IPS-18a (cell line): ENCODE measurements around the gene TRIM52.
"Not testable (repeated sequence)": the region's sequence is repeated elsewhere in the genome, so short reads cannot be mapped to it uniquely, and the experiment has no call there.

Experiments
- H3K27ac ChIP-seq: one replicate; pipeline ENCODE4 v1.5.1; 2013; ENCODE audit warnings: low read length
- H3K27me3 ChIP-seq: one replicate; pipeline ENCODE4 v1.6.1; 2013; ENCODE audit warnings: mild to moderate bottlenecking, low read length; ENCODE audit not compliant: control insufficient read depth, insufficient read depth
- H3K36me3 ChIP-seq: one replicate; pipeline ENCODE4 v1.6.1; 2013; ENCODE audit warnings: low read depth, low read length; ENCODE audit not compliant: control insufficient read depth
- H3K4me1 ChIP-seq: one replicate; pipeline ENCODE4 v1.6.1; 2013; ENCODE audit warnings: low read depth, low read length; ENCODE audit not compliant: control insufficient read depth
- H3K4me3 ChIP-seq: one replicate; pipeline ENCODE4 v1.5.1; 2013; ENCODE audit warnings: low read length
- H3K9ac ChIP-seq: one replicate; pipeline ENCODE4 v1.6.1; 2013; ENCODE audit warnings: mild to moderate bottlenecking, low read length, moderate library complexity
- H3K9me3 ChIP-seq: one replicate; pipeline ENCODE4 v1.6.1; 2013; ENCODE audit warnings: low read depth, low read length; ENCODE audit not compliant: control insufficient read depth

Gene TRIM52

DNA sequence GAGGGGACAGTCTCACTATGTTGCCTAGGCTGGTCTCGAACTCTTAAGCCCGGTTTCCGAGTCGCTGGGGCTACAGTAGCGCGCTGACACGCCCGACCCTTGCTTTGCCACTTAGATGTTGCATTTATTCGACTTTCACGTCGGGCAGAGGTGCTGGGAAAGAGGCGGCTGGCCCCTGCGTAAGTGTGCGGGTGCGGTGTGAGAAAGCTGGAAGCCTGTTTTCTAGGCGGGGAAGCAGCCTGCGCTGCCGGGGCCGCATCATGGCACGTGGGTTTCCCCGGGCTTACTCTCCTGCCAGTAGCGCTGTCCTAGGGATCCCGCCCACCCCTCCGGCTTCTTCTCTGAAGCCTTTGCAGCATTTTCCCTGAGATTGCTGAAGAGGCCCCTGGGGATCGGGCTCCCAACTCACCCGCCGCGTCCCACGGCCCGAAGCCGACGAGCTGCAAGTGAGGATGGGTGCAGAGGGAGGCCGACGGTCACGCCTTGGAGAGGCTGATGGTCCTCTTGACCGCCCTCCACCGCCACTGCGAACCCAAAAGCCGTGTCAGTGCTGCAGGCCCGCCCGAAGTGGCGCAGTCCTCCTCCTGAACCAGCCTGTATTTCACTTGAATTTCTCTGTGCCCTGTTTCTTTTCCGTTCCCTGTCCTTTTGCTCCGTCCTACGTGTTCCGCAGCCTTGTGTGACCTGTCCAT is 43.7 kb downstream of the TRIM52 start:
- Histone ChIP-seq H3K9me3 (no peaks in the 10 kb centered on the region), H3K4me1 (peaks cover 6% of the 10 kb centered on the region), H3K27me3 (peaks cover 18% of the 10 kb centered on the region), H3K4me3 (peak overlapping the region; percentile 84), H3K27ac (no peak overlapping the region), H3K9ac (no peak overlapping the region), H3K36me3 (no peaks in the 10 kb centered on the region)

- peaks cover 6% of the 10 kb centered on the region for H3K4me1 ChIP-seq
- H3K36me3 ChIP-seq = no peaks in the 10 kb centered on the region
- no peak overlapping the region for H3K27ac ChIP-seq
- no peaks in the 10 kb centered on the region for H3K9me3 ChIP-seq
- H3K9ac ChIP-seq = no peak overlapping the region
- H3K27me3 ChIP-seq = peaks cover 18% of the 10 kb centered on the region
- H3K4me3 ChIP-seq = peak overlapping the region; percentile 61
Observed at GRCh38 chr5:181215997-181216989, 44.6 kb downstream of the TRIM52 start.

- not testable (repeated sequence) for H3K9me3 ChIP-seq, H3K4me1 ChIP-seq, H3K4me3 ChIP-seq, H3K36me3 ChIP-seq, H3K27ac ChIP-seq, H3K9ac ChIP-seq
- peaks cover 18% of the 10 kb centered on the region for H3K27me3 ChIP-seq
Observed at GRCh38 chr5:181214249-181214648, 46.7 kb downstream of the TRIM52 start.

GRCh38 chr5:181212934-181213333 is 48.0 kb downstream of the TRIM52 start:
- Histone ChIP-seq H3K36me3 (no peaks in the 10 kb centered on the region), H3K9me3 (no peaks in the 10 kb centered on the region)

DNA sequence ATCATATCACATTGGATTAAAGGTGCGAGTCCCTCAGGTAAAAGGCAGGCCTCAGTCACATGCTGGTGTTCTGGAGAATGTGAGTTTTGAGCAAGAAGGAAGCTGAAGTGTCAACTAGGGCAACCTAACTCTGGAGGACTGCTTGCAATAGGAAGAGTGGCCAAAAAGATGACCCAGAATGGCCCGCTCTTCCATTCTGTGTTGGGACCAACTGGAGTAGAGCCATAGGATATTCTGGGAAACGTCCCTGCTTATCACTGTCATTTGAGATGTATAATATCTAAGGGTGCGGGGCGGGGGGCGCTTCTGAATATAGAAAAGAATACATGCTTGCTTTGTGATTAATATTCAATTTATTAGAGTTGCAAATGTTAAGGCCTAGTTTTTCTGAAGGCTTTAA is 48.9 kb downstream of the TRIM52 start:
- Histone ChIP-seq H3K9ac (no peak overlapping the region), H3K27ac (no peak overlapping the region), H3K4me3 (no peak overlapping the region), H3K9me3 (no peaks in the 10 kb centered on the region), H3K4me1 (no peaks in the 10 kb centered on the region), H3K27me3 (peaks cover 11% of the 10 kb centered on the region), H3K36me3 (no peaks in the 10 kb centered on the region)

More at GRCh38 chr5:181212934-181213333, 48.0 kb downstream of the TRIM52 start:
- H3K9ac ChIP-seq = no peak overlapping the region
- H3K27me3 ChIP-seq = peaks cover 18% of the 10 kb centered on the region
- H3K4me3 ChIP-seq = no peak overlapping the region
- H3K4me1 ChIP-seq = peaks cover 5% of the 10 kb centered on the region
- no peak overlapping the region for H3K27ac ChIP-seq

- H3K27ac ChIP-seq = no peak overlapping the region
- no peaks in the 10 kb centered on the region for H3K4me1 ChIP-seq
- H3K4me3 ChIP-seq = no peak overlapping the region
- H3K9me3 ChIP-seq = no peaks in the 10 kb centered on the region
- H3K9ac ChIP-seq = no peak overlapping the region
- no peaks in the 10 kb centered on the region for H3K36me3 ChIP-seq
- H3K27me3 ChIP-seq = peaks cover 9% of the 10 kb centered on the region
Observed at GRCh38 chr5:181211208-181211607, 49.7 kb downstream of the TRIM52 start.

- H3K4me3 ChIP-seq, H3K36me3 ChIP-seq, H3K9ac ChIP-seq, H3K27ac ChIP-seq, H3K9me3 ChIP-seq, H3K27me3 ChIP-seq, H3K4me1 ChIP-seq: not testable (repeated sequence)
Observed at GRCh38 chr5:181210698-181211097, 50.2 kb downstream of the TRIM52 start.

DNA sequence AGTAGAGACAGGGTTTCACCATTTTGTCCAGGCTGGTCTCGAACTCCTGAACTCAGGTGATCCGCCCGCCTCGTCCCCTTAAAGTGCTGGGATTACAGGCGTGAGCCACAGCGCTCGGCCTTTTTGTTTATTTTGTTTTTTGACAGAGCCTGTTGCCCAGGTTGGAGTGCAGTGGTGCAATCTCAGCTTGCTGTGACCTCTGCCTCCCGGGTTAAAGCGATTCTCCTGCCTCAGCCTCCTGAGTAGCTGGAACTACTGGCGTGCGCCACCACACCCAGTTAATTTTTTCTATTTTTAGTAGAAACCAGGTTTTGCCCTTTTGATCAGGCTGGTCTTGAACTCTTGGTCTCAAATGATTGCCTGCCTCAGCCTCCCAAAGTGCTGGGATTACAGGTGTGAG is 50.8 kb downstream of the TRIM52 start:
- peaks cover 15% of the 10 kb centered on the region for H3K27me3 ChIP-seq
- not testable (repeated sequence) for H3K9ac ChIP-seq, H3K9me3 ChIP-seq, H3K4me1 ChIP-seq, H3K4me3 ChIP-seq, H3K27ac ChIP-seq, H3K36me3 ChIP-seq

DNA sequence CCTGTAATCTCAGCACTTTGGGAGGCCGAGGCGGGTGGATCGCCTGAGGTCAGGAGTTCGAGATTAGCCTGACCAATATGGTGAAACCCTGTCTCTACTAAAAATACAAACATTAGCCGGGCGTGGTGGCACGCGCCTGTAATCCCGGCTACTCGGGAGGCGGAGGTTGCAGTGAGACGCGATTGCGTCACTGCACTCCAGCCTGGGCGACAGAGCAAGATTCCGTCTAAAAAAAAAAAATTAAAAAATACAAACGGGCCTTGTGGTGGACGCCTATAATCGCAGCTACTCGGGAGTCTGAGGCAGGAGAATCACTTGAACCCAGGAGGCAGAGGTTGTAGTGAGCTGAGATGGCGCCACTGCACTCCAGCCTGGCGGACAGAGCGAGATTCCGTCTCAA is 51.9 kb downstream of the TRIM52 start:
- not testable (repeated sequence) for H3K9ac ChIP-seq, H3K36me3 ChIP-seq, H3K9me3 ChIP-seq, H3K27ac ChIP-seq, H3K4me3 ChIP-seq, H3K4me1 ChIP-seq
- peaks cover 26% of the 10 kb centered on the region for H3K27me3 ChIP-seq

GRCh38 chr5:181207960-181208253 is 53.0 kb downstream of the TRIM52 start:
- Histone ChIP-seq H3K4me3 (no peak overlapping the region), H3K36me3 (no peaks in the 10 kb centered on the region), H3K27me3 (peaks cover 37% of the 10 kb centered on the region), H3K27ac (no peak overlapping the region), H3K9ac (no peak overlapping the region), H3K9me3 (no peaks in the 10 kb centered on the region), H3K4me1 (no peaks in the 10 kb centered on the region)

GRCh38 chr5:181207214-181207959 is 53.6 kb downstream of the TRIM52 start:
- no peaks in the 10 kb centered on the region for H3K4me1 ChIP-seq
- no peak overlapping the region for H3K27ac ChIP-seq

More at GRCh38 chr5:181207214-181207959, 53.6 kb downstream of the TRIM52 start:
- Histone ChIP-seq H3K9ac (peak overlapping the region; percentile 60), H3K36me3 (no peaks in the 10 kb centered on the region), H3K27me3 (peaks cover 42% of the 10 kb centered on the region), H3K4me3 (peak overlapping the region; percentile 89), H3K9me3 (no peaks in the 10 kb centered on the region)
